Stromal cell of bone marrow (primary cell): ENCODE measurements around the gene ZNF628.

Experiments used
- DNase-seq: peaks from one replicate; pipeline ENCODE4 v3.0.0-alpha.2; 2012; ENCODE audit warnings: low read depth

Gene ZNF628

GRCh38 chr19:55465460-55466240 lies 10.8 kb upstream of the ZNF628 start:
- DNase-seq, result no peak

DNA sequence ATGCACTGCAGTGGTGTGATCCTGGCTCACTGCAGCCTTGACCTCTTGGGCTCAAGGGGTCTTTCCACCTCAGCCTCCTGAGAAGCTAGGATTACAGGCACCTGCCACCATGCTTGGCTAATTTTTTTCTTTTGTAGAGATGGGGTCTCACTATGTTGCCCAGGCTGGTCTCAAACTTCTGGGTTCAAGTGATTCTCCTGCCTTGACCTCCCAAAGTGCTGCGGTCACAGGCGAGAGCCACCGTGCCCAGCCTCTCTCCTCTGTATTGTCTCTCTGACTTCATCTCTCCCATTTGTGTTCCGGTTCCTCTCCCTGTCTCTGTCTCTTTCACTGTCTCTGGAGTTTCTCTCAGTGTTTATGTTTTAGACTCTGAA lies 10.2 kb upstream of the ZNF628 start:
- no peak for DNase-seq

DNA sequence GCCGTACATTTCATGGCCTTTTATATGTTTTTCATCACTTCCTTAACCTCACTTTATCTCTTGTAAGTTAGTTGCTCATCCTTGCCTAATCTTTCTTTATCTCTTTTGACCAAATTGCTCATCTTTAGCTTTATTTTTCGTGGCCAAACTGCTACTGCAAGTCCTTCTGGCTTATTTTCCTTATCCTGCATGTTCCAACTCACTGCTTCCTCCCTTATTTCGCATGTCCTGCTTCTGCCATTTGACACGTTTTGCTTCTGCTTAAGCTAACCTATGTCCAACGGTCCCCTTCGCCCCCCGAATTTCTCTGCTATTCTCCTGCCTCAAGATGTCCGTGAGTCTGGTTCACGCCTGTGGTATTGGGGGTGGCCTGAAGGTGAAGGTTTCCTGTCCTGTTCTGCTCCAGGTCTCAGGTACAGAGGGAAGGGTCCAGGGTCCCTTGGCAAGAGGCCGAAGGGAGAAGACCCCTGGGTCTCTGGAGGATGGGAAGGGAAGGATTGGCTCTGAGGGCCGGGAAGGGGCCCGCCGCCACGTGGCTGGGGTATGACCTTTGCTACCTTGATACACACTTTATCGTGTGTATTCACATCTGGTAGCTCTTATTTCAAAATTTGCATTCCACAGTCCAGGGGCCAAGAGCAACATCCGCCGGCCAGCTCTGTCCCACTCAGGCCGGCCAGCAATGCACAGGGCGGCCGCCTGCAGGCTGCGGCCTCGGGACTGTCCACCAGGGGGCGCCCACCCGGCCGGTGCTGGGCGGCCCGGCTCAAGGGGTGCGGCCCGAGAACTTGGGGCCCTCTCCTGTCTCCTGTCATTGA lies 9.0 kb upstream of the ZNF628 start:
- DNase-seq, result peak; percentile 45

GRCh38 chr19:55468054-55468393 lies 8.4 kb upstream of the ZNF628 start:
- no peak for DNase-seq

DNA sequence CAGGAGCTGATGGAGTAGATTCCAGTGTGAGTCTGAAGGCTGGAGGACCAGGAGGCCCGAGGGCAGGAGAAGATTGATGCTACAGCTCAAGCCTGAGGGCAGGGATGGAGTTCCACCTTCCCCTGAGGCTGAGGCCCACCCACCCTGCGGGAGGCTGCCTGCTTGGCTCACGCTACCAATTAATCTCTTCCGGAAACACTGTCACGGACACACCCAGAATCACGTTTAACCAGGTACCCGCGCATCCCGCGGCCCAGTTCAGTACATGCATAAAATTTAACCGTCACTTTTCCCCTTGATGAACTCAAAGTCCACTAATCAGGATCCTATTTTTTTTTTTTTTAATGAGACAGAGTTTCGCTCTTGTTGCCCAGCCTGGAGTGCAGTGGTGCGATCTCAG lies 5.2 kb upstream of the ZNF628 start:
- DNase-seq, result no peak

GRCh38 chr19:55472463-55472862 lies 4.0 kb upstream of the ZNF628 start:
- peak; percentile 39 for DNase-seq

DNA sequence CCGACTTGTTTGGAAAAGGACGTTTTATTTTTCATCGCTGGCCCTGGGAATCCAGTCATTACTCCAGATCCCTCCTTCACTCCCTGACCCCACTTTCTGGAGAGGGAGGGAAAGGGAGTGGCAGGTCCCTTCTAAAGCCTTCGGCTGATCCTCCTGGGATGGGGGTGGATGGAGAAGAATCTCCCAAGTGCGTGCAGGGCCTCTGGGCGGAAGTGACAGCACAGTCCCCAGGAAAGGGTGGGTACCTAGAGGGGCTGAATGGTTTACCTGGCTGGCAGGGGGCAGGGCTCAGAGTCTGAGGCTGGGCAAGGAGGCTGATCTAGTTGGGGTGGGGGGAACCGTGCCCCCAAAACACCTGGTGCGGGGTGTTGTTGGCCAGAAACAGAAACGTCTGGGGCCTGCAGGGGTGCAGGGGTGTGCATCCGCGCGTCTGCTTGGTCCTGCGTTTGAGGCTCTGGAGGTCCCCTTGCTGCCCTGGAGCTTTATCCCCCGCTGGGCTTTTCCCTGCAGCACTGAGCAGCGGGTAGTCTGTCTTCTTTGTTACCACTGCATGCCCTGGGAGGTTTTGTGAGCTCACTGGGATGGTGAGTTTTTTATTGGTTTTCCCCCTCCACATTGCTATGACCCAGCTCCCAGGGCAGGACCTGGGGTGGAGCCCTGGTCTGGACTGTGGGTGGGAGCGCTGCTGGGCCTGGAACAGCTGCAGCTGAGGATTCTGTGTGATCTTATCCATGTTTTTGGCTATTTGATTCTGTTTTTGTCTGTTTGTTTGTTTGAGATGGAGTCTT lies 3.0 kb upstream of the ZNF628 start:
- DNase-seq, result peak; percentile 50

GRCh38 chr19:55474269-55475265 lies 1.9 kb upstream of the ZNF628 start:
- DNase-seq, result no peak

DNA sequence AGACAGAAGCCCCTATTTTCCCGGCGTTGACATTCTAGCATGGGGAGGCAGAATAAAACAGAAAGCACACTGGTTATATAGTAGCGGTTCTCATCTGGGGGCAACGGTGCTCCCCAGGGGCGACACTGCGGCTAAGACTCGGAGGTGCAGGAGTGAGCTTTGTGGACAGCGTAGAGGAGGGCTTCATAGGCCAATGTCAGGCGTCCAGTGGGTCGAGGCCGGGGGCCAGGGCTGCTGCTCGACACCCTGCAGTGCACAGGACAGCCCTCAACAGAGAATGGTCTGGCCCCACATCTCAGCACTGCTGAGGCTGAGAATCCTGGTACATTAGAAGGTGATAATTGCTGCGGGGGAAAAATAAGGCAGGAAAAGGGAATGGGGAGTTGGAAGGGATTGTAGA lies 1.5 kb downstream of the ZNF628 start:
- DNase-seq, result no peak

GRCh38 chr19:55478364-55478763 lies 1.9 kb downstream of the ZNF628 start:
- no peak for DNase-seq

GRCh38 chr19:55479045-55479444 lies 2.6 kb downstream of the ZNF628 start:
- DNase-seq, result no peak

DNA sequence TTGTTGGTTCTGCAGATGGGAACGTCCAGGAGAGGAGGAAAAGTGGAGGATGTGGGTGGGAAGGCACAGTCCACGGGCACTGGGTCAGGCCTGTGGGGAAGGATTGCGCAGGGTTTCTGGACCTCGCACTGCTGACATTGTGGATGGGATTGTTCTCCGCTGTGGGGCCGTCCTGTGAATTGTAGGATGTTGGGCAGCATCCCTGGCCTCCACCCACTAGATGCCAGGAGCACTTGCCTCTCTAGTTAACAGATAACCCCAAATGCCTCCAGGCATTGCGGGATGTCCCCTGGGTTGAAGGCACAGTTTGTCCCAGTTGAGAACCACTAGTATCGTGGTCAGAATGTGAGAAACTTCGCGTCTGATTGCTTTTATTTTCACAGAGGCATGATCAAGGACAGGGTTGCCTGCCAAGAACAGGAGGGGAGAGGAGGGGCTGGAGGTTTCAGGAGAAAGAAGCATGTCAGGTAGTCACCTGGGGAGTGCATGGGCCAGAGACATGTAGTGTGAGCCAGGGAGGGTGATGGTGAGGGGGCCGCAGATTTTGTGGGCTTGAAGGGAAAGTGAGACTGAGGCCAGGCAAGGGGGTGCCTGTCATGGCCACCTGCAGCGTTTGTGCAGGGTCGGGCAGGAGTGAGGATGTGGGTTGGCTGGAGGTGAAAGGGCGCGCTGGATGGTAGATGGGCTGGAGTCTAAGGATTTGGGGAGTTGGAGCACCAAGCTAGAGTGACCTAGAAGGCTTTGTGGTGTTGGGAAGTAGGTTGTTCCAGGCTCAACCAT lies 3.2 kb downstream of the ZNF628 start:
- DNase-seq, result no peak

DNA sequence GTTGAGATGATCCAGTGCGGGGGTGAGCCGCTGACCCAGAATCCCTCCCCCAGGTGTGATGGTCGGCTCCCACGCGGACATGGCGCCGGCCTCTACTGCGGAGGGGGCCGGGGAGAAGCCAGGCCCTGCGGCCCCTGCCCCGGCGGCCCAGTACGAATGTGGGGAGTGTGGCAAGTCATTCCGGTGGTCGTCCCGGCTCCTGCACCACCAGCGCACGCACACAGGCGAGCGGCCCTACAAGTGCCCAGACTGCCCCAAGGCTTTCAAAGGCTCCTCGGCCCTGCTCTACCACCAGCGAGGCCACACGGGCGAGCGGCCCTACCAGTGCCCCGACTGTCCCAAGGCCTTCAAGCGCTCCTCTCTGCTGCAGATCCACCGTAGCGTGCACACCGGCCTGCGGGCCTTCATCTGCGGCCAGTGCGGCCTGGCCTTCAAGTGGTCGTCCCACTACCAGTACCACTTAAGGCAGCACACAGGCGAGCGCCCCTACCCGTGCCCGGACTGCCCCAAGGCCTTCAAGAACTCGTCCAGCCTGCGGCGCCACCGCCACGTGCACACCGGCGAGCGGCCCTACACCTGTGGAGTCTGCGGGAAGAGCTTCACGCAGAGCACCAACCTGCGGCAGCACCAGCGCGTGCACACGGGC lies 4.9 kb downstream of the ZNF628 start:
- DNase-seq, result no peak

- no peak for DNase-seq
These were observed 5.4 kb downstream of the ZNF628 start for GRCh38 chr19:55481794-55482155.

- DNase-seq, result no peak
These were observed 5.9 kb downstream of the ZNF628 start for GRCh38 chr19:55482156-55482961.

DNA sequence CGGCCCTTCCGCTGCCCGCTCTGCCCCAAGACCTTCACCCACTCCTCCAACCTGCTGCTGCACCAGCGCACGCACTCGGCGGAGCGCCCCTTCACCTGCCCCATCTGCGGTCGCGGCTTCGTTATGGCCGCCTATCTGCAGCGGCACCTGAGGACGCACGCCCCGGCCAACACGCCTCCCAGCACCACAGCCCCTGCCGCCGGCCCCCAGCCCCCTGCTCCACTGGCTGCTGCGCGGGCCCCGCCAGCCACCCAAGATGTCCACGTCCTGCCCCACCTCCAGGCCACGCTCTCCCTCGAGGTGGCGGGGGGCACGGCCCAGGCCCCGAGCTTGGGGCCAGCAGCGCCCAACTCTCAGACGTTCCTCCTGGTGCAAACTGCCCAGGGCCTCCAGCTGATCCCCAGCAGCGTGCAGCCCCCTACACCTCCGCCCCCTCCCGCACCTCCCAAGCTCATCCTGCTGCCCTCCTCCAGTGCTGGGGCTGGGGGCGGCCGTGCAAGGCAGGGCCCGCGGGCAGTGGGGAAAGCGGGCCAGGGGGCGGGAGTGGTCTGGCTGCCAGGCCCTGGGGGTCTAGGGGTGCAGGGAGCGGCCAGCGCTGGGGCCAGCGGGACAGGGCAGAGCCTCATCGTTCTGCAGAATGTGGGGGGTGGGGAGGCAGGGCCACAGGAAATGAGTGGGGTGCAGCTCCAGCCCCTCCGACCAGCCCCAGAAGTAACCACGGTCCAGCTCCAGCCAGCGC lies 6.7 kb downstream of the ZNF628 start:
- no peak for DNase-seq

DNA sequence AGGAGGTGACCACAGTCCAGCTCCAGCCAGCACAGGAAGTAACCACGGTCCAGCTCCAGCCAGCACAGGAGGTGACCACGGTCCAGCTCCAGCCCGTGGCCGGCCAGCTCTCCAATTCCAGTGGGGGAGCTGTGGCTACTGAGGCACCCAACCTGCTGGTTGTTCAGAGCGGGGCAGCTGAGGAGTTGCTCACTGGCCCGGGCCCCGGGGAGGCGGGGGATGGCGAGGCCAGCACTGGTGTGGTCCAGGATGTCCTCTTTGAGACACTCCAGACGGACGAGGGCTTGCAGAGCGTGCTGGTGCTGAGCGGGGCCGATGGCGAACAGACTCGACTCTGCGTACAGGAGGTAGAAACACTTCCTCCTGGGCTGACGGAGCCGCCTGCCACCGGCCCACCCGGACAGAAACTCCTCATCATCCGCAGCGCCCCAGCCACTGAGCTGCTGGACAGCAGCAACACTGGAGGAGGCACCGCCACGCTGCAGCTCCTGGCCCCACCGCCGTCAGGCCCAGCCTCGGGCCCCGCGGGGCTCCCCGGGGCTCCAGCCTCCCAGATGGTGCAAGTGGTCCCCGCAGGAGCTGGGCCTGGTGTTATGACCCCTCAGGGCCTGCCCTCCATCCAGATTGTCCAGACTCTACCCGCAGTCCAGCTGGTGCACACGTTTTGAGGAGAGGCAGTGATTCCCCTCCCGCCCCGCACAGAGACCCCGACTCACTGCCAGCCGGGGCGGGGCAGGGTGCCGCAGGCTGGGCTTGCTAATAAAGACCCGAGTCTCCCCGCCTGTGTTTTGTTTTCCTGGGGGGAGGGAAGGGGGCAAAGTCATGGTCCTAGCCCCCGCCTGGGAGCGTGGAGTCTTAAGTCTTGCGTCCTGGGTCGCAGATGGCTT lies 7.5 kb downstream of the ZNF628 start:
- no peak for DNase-seq
